Keratinocyte (primary cell): ENCODE data around the gene ARHGAP22.

Source experiments
- EZH2 ChIP-seq: IDR thresholded peaks from one replicate; pipeline ENCODE4 v1.6.1; 2012; ENCODE audit warnings: inconsistent platforms, mild to moderate bottlenecking, low read length, moderate library complexity
- TF ChIP-seq, protein P1 (sequence below), 3 experiments: IDR thresholded peaks in 1 of 3; conservative IDR thresholded peaks in 1 of 3; optimal IDR thresholded peaks in 1 of 3; 2 replicates in 2 of 3; 3 replicates in 1 of 3; pipeline versions ENCODE3 to v1.5.1; 2011; ENCODE audit warnings: low read length in 3 of 3, mild to moderate bottlenecking in 3 of 3, moderate library complexity in 2 of 3, control low read depth in 1 of 3, inconsistent platforms in 1 of 3; ENCODE audit not compliant: insufficient read depth in 2 of 3; ENCODE audit errors: extremely low read depth in 1 of 3

DNA sequence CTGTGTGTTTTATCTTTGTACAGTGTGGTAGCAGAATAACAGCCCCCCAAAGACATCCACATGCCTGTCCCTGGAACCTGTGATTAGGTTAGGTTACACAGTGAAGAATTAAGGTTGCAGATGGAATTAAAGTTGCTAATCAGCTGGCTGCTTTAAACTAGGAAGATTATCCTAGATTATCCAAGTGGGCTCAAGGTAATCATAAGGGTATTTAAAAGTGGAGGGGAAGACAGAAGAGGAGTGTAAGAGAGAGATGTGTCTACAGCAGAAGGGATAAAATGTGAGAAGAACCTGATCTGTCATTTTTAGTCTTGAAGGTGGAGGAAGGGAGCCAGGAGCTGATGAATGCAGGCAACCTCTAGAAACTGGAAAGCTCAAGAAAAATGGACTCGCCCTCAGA, 117.6 kb downstream of the ARHGAP22 start:
- TF ChIP-seq EZH2: no peak
- TF ChIP-seq, protein P1, sequence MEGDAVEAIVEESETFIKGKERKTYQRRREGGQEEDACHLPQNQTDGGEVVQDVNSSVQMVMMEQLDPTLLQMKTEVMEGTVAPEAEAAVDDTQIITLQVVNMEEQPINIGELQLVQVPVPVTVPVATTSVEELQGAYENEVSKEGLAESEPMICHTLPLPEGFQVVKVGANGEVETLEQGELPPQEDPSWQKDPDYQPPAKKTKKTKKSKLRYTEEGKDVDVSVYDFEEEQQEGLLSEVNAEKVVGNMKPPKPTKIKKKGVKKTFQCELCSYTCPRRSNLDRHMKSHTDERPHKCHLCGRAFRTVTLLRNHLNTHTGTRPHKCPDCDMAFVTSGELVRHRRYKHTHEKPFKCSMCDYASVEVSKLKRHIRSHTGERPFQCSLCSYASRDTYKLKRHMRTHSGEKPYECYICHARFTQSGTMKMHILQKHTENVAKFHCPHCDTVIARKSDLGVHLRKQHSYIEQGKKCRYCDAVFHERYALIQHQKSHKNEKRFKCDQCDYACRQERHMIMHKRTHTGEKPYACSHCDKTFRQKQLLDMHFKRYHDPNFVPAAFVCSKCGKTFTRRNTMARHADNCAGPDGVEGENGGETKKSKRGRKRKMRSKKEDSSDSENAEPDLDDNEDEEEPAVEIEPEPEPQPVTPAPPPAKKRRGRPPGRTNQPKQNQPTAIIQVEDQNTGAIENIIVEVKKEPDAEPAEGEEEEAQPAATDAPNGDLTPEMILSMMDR (optimal IDR thresholded peaks at IDR 0.05 in 1 of 3, IDR thresholded peaks at IDR 0.05 in 1 of 3, conservative IDR thresholded peaks at IDR 0.05 in 1 of 3; ENCODE audit: extremely low read depth in 1 of 3, insufficient read depth in 2 of 3, low read length in 3 of 3): no peak
